Parathyroid adenoma (tissue), 2 donors: ENCODE results near the gene CYBRD1.

Experiments
- H2AFZ ChIP-seq: fragments of 300-600 bp; sonication (generic); one replicate; pipeline ENCODE4 v1.7.0; 2017; ENCODE audit warnings: antibody characterized with exemption, mild to moderate bottlenecking
- H3K27ac ChIP-seq: fragments of 300-600 bp; sonication (generic); one replicate; pipeline ENCODE4 v1.7.0; 2017
- H3K27me3 ChIP-seq: fragments of 300-600 bp; sonication (generic); one replicate; pipeline ENCODE4 v1.7.0; 2017; ENCODE audit warnings: low read length; ENCODE audit not compliant: control insufficient read depth, insufficient read depth
- H3K36me3 ChIP-seq: fragments of 300-600 bp; sonication (generic); one replicate; pipeline ENCODE4 v1.7.0; 2017; ENCODE audit warnings: low read length; ENCODE audit not compliant: control insufficient read depth, insufficient read depth
- H3K4me1 ChIP-seq: fragments of 300-600 bp; sonication (generic); one replicate; pipeline ENCODE4 v1.7.0; 2017; ENCODE audit warnings: control low read depth
- H3K4me2 ChIP-seq: fragments of 300-600 bp; sonication (generic); one replicate; pipeline ENCODE4 v1.7.0; 2017; ENCODE audit warnings: low read length
- H3K4me3 ChIP-seq: fragments of 300-600 bp; sonication (generic); one replicate; pipeline ENCODE4 v1.7.0; 2017; ENCODE audit warnings: low read depth, low read length
- H3K79me2 ChIP-seq: fragments of 300-600 bp; sonication (generic); one replicate; pipeline ENCODE4 v1.7.0; 2017; ENCODE audit warnings: control low read depth
- H3K9ac ChIP-seq: fragments of 300-600 bp; sonication (generic); one replicate; pipeline ENCODE4 v1.7.0; 2017; ENCODE audit warnings: mild to moderate bottlenecking
- H3K9me3 ChIP-seq: fragments of 300-600 bp; sonication (generic); one replicate; pipeline ENCODE4 v1.7.0; 2017; ENCODE audit warnings: low read length; ENCODE audit not compliant: control insufficient read depth
- CTCF ChIP-seq: fragments of 300-600 bp; sonication (generic); IDR thresholded peaks from one replicate; pipeline ENCODE4 v1.7.0; 2017; ENCODE audit warnings: antibody characterized with exemption, mild to moderate bottlenecking
- donor health status: primary hyperparathyroidism.

CYBRD1 gene

DNA sequence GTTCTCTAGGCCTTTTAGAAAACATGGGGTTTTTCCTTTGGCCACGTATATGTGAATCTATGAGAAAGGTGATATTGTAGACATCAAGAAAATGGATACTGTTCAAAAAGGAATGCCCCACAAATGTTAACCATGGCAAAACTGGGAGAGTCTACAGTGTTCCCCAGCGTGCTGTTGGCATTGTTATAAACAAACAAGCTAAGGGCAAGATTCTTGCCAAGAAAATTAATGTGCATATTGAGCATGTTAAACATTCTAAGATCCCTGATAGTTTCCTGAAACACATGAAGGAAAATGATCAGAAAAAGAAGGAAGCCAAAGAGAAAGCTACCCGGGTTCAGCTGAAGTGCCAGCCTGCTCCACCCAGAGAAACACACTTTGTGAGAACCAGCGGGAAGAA lies 64.9 kb downstream of the CYBRD1 start:
- no peak overlapping the region for H2AFZ ChIP-seq
- H3K9me3 ChIP-seq: no peaks in the 10 kb centered on the region
- no peak overlapping the region for H3K4me2 ChIP-seq
- no peak overlapping the region for H3K4me3 ChIP-seq
- H3K79me2 ChIP-seq: no peaks in the 10 kb centered on the region
- no peak for TF ChIP-seq CTCF
- no peak overlapping the region for H3K27ac ChIP-seq
- no peaks in the 10 kb centered on the region for H3K36me3 ChIP-seq
- H3K27me3 ChIP-seq: no peaks in the 10 kb centered on the region
- H3K9ac ChIP-seq: no peak overlapping the region
- no peaks in the 10 kb centered on the region for H3K4me1 ChIP-seq

DNA sequence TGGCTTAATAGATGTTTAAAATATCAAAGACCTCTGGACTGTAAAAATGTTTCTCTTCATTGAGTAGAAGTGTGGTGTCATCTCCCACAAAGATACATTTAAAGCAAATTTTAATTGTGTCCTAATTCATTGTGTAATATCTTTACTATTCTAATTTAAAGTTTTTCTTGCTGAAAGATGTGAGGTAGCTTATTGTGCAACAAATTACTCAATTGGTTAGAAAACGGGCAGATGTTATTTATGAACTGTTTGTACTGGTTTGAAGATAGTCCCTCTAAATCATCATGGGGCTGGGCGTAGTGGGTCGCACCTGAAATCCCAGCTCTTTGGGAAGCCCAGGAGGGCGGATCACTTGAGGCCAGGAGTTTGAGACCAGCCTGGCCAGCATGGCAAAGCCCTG lies 65.3 kb downstream of the CYBRD1 start:
- no peaks in the 10 kb centered on the region for H3K36me3 ChIP-seq
- H3K79me2 ChIP-seq: no peaks in the 10 kb centered on the region
- TF ChIP-seq CTCF: no peak
- no peaks in the 10 kb centered on the region for H3K9me3 ChIP-seq
- no peaks in the 10 kb centered on the region for H3K4me1 ChIP-seq
- H3K4me3 ChIP-seq: no peak overlapping the region
- no peak overlapping the region for H2AFZ ChIP-seq
- H3K9ac ChIP-seq: no peak overlapping the region
- H3K4me2 ChIP-seq: no peak overlapping the region
- H3K27me3 ChIP-seq: no peaks in the 10 kb centered on the region
- no peak overlapping the region for H3K27ac ChIP-seq

DNA sequence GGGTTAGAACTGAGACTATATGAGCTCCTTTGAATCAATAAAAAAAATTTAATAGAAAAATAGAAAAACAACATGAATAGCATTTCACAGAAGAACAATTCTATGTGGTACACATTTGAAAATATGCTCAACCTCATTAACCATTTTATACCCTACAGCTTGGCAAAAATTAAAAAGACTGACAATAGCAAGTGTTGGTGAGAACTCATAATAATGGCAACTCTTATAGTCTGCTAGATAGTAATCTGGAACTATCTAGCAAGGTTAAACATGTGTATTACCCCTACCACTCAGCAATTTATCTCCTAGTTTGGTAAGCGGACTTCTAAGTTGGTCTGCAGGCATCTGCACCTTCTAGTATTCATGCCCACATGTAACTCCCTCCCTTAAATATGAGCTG lies 67.8 kb downstream of the CYBRD1 start:
- Histone ChIP-seq H3K27ac (no peak overlapping the region), H3K4me2 (no peak overlapping the region), H3K36me3 (no peaks in the 10 kb centered on the region), H3K9me3 (no peaks in the 10 kb centered on the region), H3K27me3 (no peaks in the 10 kb centered on the region), H2AFZ (no peak overlapping the region), H3K4me1 (no peaks in the 10 kb centered on the region), H3K4me3 (no peak overlapping the region), H3K9ac (no peak overlapping the region), H3K79me2 (no peaks in the 10 kb centered on the region)
- TF ChIP-seq CTCF: no peak

GRCh38 chr2:171592036-171592555 lies 69.8 kb downstream of the CYBRD1 start:
- Histone ChIP-seq H2AFZ (no peak overlapping the region), H3K4me1 (no peaks in the 10 kb centered on the region), H3K27ac (no peak overlapping the region), H3K79me2 (no peaks in the 10 kb centered on the region), H3K4me3 (no peak overlapping the region), H3K4me2 (no peak overlapping the region), H3K9me3 (no peaks in the 10 kb centered on the region), H3K27me3 (no peaks in the 10 kb centered on the region), H3K36me3 (no peaks in the 10 kb centered on the region), H3K9ac (no peak overlapping the region)
- no peak for TF ChIP-seq CTCF

DNA sequence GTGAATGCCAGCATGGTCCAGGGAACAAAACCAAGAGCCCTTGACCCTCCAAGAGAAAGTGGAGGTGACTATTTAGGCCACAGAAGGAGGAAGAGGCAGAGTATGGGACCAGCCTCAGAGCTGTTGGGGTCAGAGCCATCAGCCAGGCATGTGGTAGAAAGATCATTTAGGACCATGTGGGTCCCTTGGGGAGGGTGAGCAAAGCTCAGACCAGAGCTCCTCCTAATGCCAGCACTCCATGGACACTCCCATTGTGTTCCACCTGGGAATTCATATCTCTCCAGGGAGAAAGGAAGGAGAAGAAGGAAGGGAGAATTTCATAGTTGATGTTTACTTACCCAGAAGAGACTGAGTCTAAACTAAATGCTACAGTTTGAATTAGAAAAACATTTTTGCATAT lies 73.2 kb downstream of the CYBRD1 start:
- Histone ChIP-seq H2AFZ (no peak overlapping the region), H3K4me3 (no peak overlapping the region), H3K4me1 (no peaks in the 10 kb centered on the region), H3K27ac (no peak overlapping the region), H3K9me3 (no peaks in the 10 kb centered on the region), H3K9ac (no peak overlapping the region), H3K4me2 (no peak overlapping the region), H3K79me2 (no peaks in the 10 kb centered on the region), H3K27me3 (no peaks in the 10 kb centered on the region), H3K36me3 (no peaks in the 10 kb centered on the region)
- TF ChIP-seq CTCF: no peak
